ENCODE data around the gene RARRES2. TPM values are rescaled to one million over a fixed set of nuclear protein-coding genes. Genes with fewer than 3 reads are reported as not detected.
"Not testable (repeated sequence)": the region's sequence is repeated elsewhere in the genome, so short reads cannot be mapped to it uniquely, and the experiment has no call there.

The RARRES2 gene
- polyA plus RNA-seq, 1 donor (not counting 4 experiments of a cell fraction or from before 2014, with no cell fraction given) = not detected

- Histone ChIP-seq H3K9ac (ENCODE audit: control insufficient read depth, extremely low read depth, insufficient read depth, low read length) (no peak overlapping the region), H4K20me1 (ENCODE audit: control insufficient read depth, extremely low read depth, insufficient read depth, low read length) (no peaks in the 10 kb centered on the region), H3K79me2 (ENCODE audit: control insufficient read depth, insufficient read depth, low read length) (no peaks in the 10 kb centered on the region), H3K4me2 (ENCODE audit: control insufficient read depth, extremely low read depth, insufficient read depth, low read depth, low read length) (no peak overlapping the region), H3K4me3 (ENCODE audit: control insufficient read depth in 2 of 3, extremely low read depth in 1 of 3, insufficient read depth in 2 of 3, low read depth in 1 of 3, low read length in 3 of 3) (no peak overlapping the region), H3K27me3 (ENCODE audit: control insufficient read depth, extremely low read depth, insufficient read depth, low read length) (no peaks in the 10 kb centered on the region), H2AFZ (ENCODE audit: control insufficient read depth, low read length) (no peak overlapping the region), H3K36me3 (ENCODE audit: control insufficient read depth in 2 of 2, extremely low read depth in 1 of 2, insufficient read depth in 2 of 2, low read length in 2 of 2) (no peaks in the 10 kb centered on the region), H3K4me1 (ENCODE audit: control insufficient read depth, extremely low read depth, insufficient read depth, low read length) (no peaks in the 10 kb centered on the region), H3K9me3 (ENCODE audit: control insufficient read depth, low read depth, low read length) (no peaks in the 10 kb centered on the region), H3K9me1 (ENCODE audit: control insufficient read depth, extremely low read depth, insufficient read depth, low read length) (no peaks in the 10 kb centered on the region), H3K27ac (ENCODE audit: control insufficient read depth, insufficient read depth, low read length) (no peak overlapping the region)
- DNase-seq (ENCODE audit: low read depth, low spot score) = no peak
- no peak for FAIRE-seq
- dilution Hi-C loops (cut with MboI; ENCODE audit: extremely low pct_ligation_motif_present, low sequenced_read_pairs) = no loop called here
- TF ChIP-seq EZH2 (IDR thresholded peaks at IDR 0.05; ENCODE audit: low read length) = no peak
- no peak for TF ChIP-seq CTCF (optimal IDR thresholded peaks at IDR 0.05 in 1 of 3, IDR thresholded peaks at IDR 0.05 in 1 of 3, conservative IDR thresholded peaks at IDR 0.05 in 1 of 3; ENCODE audit: extremely low read depth in 1 of 3, insufficient read depth in 2 of 3, low read length in 3 of 3)
Measured at GRCh38 chr7:150307904-150308303, 33.5 kb downstream of the RARRES2 start.

DNA sequence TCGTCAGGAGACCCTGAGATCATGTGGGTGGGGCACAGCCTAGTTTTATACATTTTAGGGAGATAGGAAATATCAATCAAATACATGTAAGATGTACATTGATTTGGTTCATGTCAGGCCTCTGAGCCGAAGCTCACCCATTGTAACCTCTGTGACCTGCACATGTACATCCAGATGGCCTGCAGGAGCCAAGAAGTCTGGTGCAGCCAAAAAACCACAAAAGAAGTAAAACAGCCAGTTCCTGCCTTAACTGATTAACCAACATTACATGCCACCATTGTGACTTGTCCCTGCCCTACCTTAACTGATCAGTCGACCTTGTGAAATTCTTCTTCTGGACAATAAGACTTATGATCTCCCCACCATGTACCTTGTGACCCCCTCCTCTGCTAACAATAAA is 34.3 kb downstream of the RARRES2 start:
- Histone ChIP-seq H3K9me1 (ENCODE audit: control insufficient read depth, extremely low read depth, insufficient read depth, low read length) (no peaks in the 10 kb centered on the region), H3K9ac (ENCODE audit: control insufficient read depth, extremely low read depth, insufficient read depth, low read length) (no peak overlapping the region), H3K27me3 (ENCODE audit: control insufficient read depth, extremely low read depth, insufficient read depth, low read length) (no peaks in the 10 kb centered on the region), H3K9me3 (ENCODE audit: control insufficient read depth, low read depth, low read length) (no peaks in the 10 kb centered on the region), H3K4me2 (ENCODE audit: control insufficient read depth, extremely low read depth, insufficient read depth, low read depth, low read length) (no peak overlapping the region), H3K36me3 (ENCODE audit: control insufficient read depth in 2 of 2, extremely low read depth in 1 of 2, insufficient read depth in 2 of 2, low read length in 2 of 2) (no peaks in the 10 kb centered on the region), H2AFZ (ENCODE audit: control insufficient read depth, low read length) (no peak overlapping the region), H3K4me3 (ENCODE audit: control insufficient read depth in 2 of 3, extremely low read depth in 1 of 3, insufficient read depth in 2 of 3, low read depth in 1 of 3, low read length in 3 of 3) (no peak overlapping the region), H3K79me2 (ENCODE audit: control insufficient read depth, insufficient read depth, low read length) (no peaks in the 10 kb centered on the region), H3K27ac (ENCODE audit: control insufficient read depth, insufficient read depth, low read length) (no peak overlapping the region), H4K20me1 (ENCODE audit: control insufficient read depth, extremely low read depth, insufficient read depth, low read length) (no peaks in the 10 kb centered on the region), H3K4me1 (ENCODE audit: control insufficient read depth, extremely low read depth, insufficient read depth, low read length) (no peaks in the 10 kb centered on the region)
- dilution Hi-C loops (cut with MboI; ENCODE audit: extremely low pct_ligation_motif_present, low sequenced_read_pairs) = no loop called here
- no peak for DNase-seq (ENCODE audit: low read depth, low spot score)
- no peak for FAIRE-seq
- TF ChIP-seq CTCF (optimal IDR thresholded peaks at IDR 0.05 in 1 of 3, IDR thresholded peaks at IDR 0.05 in 1 of 3, conservative IDR thresholded peaks at IDR 0.05 in 1 of 3; ENCODE audit: extremely low read depth in 1 of 3, insufficient read depth in 2 of 3, low read length in 3 of 3) (no peak), EZH2 (IDR thresholded peaks at IDR 0.05; ENCODE audit: low read length) (no peak)

DNA sequence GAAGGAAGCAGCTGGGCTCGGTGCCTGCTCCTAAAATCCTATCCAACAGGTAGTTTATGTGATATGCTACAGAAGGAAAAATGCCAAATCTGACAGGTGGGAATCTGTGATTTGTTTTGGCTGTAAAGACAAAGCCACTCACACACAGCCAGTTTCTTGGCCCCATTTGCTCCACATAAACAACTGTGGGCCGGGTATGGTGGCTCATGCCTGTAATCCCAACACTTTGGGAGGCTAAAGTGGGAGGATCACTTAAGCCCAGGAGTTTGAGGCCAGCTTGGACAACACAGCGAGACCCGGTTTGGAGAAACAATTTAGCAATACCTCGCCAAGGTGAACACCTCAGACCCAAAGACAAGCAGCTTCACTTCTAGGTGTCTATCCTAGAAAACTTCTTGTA is 35.1 kb downstream of the RARRES2 start:
- H3K4me2 ChIP-seq (ENCODE audit: control insufficient read depth, extremely low read depth, insufficient read depth, low read depth, low read length); dilution Hi-C loops (cut with MboI; ENCODE audit: extremely low pct_ligation_motif_present, low sequenced_read_pairs): not testable (repeated sequence)

GRCh38 chr7:150305903-150306284 is 35.5 kb downstream of the RARRES2 start:
- H3K4me2 ChIP-seq (ENCODE audit: control insufficient read depth, extremely low read depth, insufficient read depth, low read depth, low read length); H3K9me3 ChIP-seq (ENCODE audit: control insufficient read depth, low read depth, low read length); FAIRE-seq; H3K27ac ChIP-seq (ENCODE audit: control insufficient read depth, insufficient read depth, low read length); H3K9me1 ChIP-seq (ENCODE audit: control insufficient read depth, extremely low read depth, insufficient read depth, low read length); H4K20me1 ChIP-seq (ENCODE audit: control insufficient read depth, extremely low read depth, insufficient read depth, low read length); H3K36me3 ChIP-seq (ENCODE audit: control insufficient read depth in 2 of 2, extremely low read depth in 1 of 2, insufficient read depth in 2 of 2, low read length in 2 of 2); H3K9ac ChIP-seq (ENCODE audit: control insufficient read depth, extremely low read depth, insufficient read depth, low read length); DNase-seq (ENCODE audit: low read depth, low spot score); H3K4me1 ChIP-seq (ENCODE audit: control insufficient read depth, extremely low read depth, insufficient read depth, low read length); H3K27me3 ChIP-seq (ENCODE audit: control insufficient read depth, extremely low read depth, insufficient read depth, low read length); H2AFZ ChIP-seq (ENCODE audit: control insufficient read depth, low read length); H3K4me3 ChIP-seq (ENCODE audit: control insufficient read depth in 2 of 3, extremely low read depth in 1 of 3, insufficient read depth in 2 of 3, low read depth in 1 of 3, low read length in 3 of 3); dilution Hi-C loops (cut with MboI; ENCODE audit: extremely low pct_ligation_motif_present, low sequenced_read_pairs); H3K79me2 ChIP-seq (ENCODE audit: control insufficient read depth, insufficient read depth, low read length): not testable (repeated sequence)

More for the DNA sequence above, 35.1 kb downstream of the RARRES2 start:
- not testable (repeated sequence) for DNase-seq (ENCODE audit: low read depth, low spot score); H3K27ac ChIP-seq (ENCODE audit: control insufficient read depth, insufficient read depth, low read length); FAIRE-seq; H3K9me3 ChIP-seq (ENCODE audit: control insufficient read depth, low read depth, low read length); H4K20me1 ChIP-seq (ENCODE audit: control insufficient read depth, extremely low read depth, insufficient read depth, low read length); H2AFZ ChIP-seq (ENCODE audit: control insufficient read depth, low read length); H3K9ac ChIP-seq (ENCODE audit: control insufficient read depth, extremely low read depth, insufficient read depth, low read length); H3K4me3 ChIP-seq (ENCODE audit: control insufficient read depth in 2 of 3, extremely low read depth in 1 of 3, insufficient read depth in 2 of 3, low read depth in 1 of 3, low read length in 3 of 3); H3K27me3 ChIP-seq (ENCODE audit: control insufficient read depth, extremely low read depth, insufficient read depth, low read length); H3K4me1 ChIP-seq (ENCODE audit: control insufficient read depth, extremely low read depth, insufficient read depth, low read length); H3K9me1 ChIP-seq (ENCODE audit: control insufficient read depth, extremely low read depth, insufficient read depth, low read length); H3K79me2 ChIP-seq (ENCODE audit: control insufficient read depth, insufficient read depth, low read length); H3K36me3 ChIP-seq (ENCODE audit: control insufficient read depth in 2 of 2, extremely low read depth in 1 of 2, insufficient read depth in 2 of 2, low read length in 2 of 2)
